OCI-LY1 (cell line): ENCODE data around the gene EBP.

Experiments used
- CTCF ChIP-seq: fragments of 200-600 bp; sonication (generic), shearing (Covaris generic); IDR thresholded peaks from 2 replicates; pipeline ENCODE4 v1.5.1; 2017; ENCODE audit warnings: mild to moderate bottlenecking, antibody characterized with exemption, low read length, moderate library complexity, mixed read lengths
- EZH2 ChIP-seq: fragments of 200-600 bp; sonication (generic), shearing (Covaris generic); IDR thresholded peaks from 2 replicates; pipeline ENCODE4 v1.8.0; 2017; ENCODE audit warnings: borderline replicate concordance, mixed run types, mild to moderate bottlenecking, antibody characterized with exemption, low read length, moderate library complexity, mixed read lengths

GRCh38 chrX:48507246-48507645 lies 14.4 kb upstream of the EBP start:
- TF ChIP-seq CTCF (no peak), EZH2 (no peak)
